IMR-90 (cell line): Measurements from ENCODE around the gene GLS. TPM values are rescaled to one million over a fixed set of nuclear protein-coding genes. Genes with fewer than 3 reads are reported as not detected.
A peak's percentile ranks its signal among the peaks of the same experiment; 100 is the strongest.

Experiments
- ATAC-seq: fragments of 200-7000 bp; cut with Tn5 transposase; 2 replicates; pipeline ENCODE4 v1.9.1; 2020; ENCODE audit warnings: low read depth, mild to moderate bottlenecking, moderate library complexity
- BruUV-seq: library from RNA; stranded (reverse); fragments of 400-500 nt; replicated peaks from 2 replicates; lab custom pipeline; 2021; lab: Mats Ljungman, UMichigan
- CTCF ChIA-PET: fragments of 300-600 bp; formaldehyde crosslinking; extraction: SDS; loops from one replicate; lab custom pipeline; 2021; ENCODE audit warnings: antibody characterized with exemption; lab: Yijun Ruan, JAX
- POLR2A ChIA-PET: fragments of 300-600 bp; sonication (Branson Sonifier 250); formaldehyde crosslinking; loops from one replicate; lab custom pipeline; 2022; ENCODE audit warnings: antibody characterized with exemption; ENCODE audit not compliant: unreplicated experiment; lab: Charles Lee
- DNase-seq: peaks from one replicate; pipeline ENCODE4 v3.0.0; 2013
- H2AFZ ChIP-seq: replicated peaks from 2 replicates; pipeline ENCODE3; 2013; ENCODE audit warnings: low read length, mild to moderate bottlenecking; ENCODE audit not compliant: poor library complexity
- H2AK5ac ChIP-seq: 2 replicates; pipeline ENCODE4 v1.6.1; 2013; ENCODE audit warnings: low read depth, low read length, inconsistent platforms
- H2AK9ac ChIP-seq: replicated peaks from 2 replicates; pipeline ENCODE3; 2013; ENCODE audit warnings: mild to moderate bottlenecking, low read depth, low read length, moderate library complexity; ENCODE audit not compliant: poor library complexity
- H2BK120ac ChIP-seq: 2 replicates; pipeline ENCODE4 v1.6.1; 2013; ENCODE audit warnings: low read depth, low read length, inconsistent platforms
- H2BK15ac ChIP-seq: 3 replicates; pipeline ENCODE4 v1.6.1; 2013; ENCODE audit warnings: low read depth, low read length, inconsistent platforms
- H2BK20ac ChIP-seq: 2 replicates; pipeline ENCODE4 v1.6.1; 2013; ENCODE audit warnings: low read depth, mild to moderate bottlenecking, inconsistent platforms, low read length, moderate library complexity
- H2BK5ac ChIP-seq: 2 replicates; pipeline ENCODE4 v1.6.1; 2013; ENCODE audit warnings: mild to moderate bottlenecking, low read depth, low read length, inconsistent platforms; ENCODE audit not compliant: poor library complexity, severe bottlenecking
- H3K14ac ChIP-seq: replicated peaks from 2 replicates; pipeline ENCODE4 v1.6.1; 2013; ENCODE audit warnings: low read depth, low read length, inconsistent platforms
- H3K18ac ChIP-seq: 2 replicates; pipeline ENCODE4 v1.6.1; 2013; ENCODE audit warnings: low read depth, low read length, control low read depth
- H3K23ac ChIP-seq: 2 replicates; pipeline ENCODE4 v1.6.1; 2013; ENCODE audit warnings: low read depth, low read length, inconsistent platforms
- H3K27ac ChIP-seq: 2 replicates; pipeline ENCODE4 v1.5.1; 2013; ENCODE audit warnings: mild to moderate bottlenecking, control low read depth, low read length; ENCODE audit not compliant: insufficient read depth
- H3K27me3 ChIP-seq: 2 replicates; pipeline ENCODE4 v1.6.1; 2013; ENCODE audit warnings: low read length; ENCODE audit not compliant: control insufficient read depth, insufficient read depth
- H3K36me3 ChIP-seq: 2 replicates; pipeline ENCODE4 v1.6.1; 2013; ENCODE audit warnings: low read length, mixed read lengths; ENCODE audit not compliant: control insufficient read depth, insufficient read depth
- H3K4ac ChIP-seq: 2 replicates; pipeline ENCODE4 v1.6.1; 2013; ENCODE audit warnings: low read depth, low read length, inconsistent platforms
- H3K4me1 ChIP-seq: 2 replicates; pipeline ENCODE4 v1.6.1; 2013; ENCODE audit warnings: low read length, mixed read lengths; ENCODE audit not compliant: control insufficient read depth, insufficient read depth
- H3K4me2 ChIP-seq: 2 replicates; pipeline ENCODE4 v1.6.1; 2013; ENCODE audit warnings: low read depth, mild to moderate bottlenecking, control low read depth, low read length, moderate library complexity
- H3K4me3 ChIP-seq: 2 replicates; pipeline ENCODE4 v1.5.1; 2013; ENCODE audit warnings: low read depth, mild to moderate bottlenecking, control low read depth, low read length, moderate library complexity; ENCODE audit not compliant: insufficient read depth
- H3K56ac ChIP-seq: 2 replicates; pipeline ENCODE4 v1.6.1; 2013; ENCODE audit warnings: low read length, inconsistent platforms; ENCODE audit not compliant: insufficient read depth; ENCODE audit errors: extremely low read depth
- H3K79me1 ChIP-seq, 2 experiments: 2 replicates each; pipeline ENCODE4 v1.6.1; 2013; ENCODE audit warnings: low read length in 2 of 2, inconsistent platforms in 1 of 2, low read depth in 1 of 2
- H3K9ac ChIP-seq: 2 replicates; pipeline ENCODE4 v1.6.1; 2013; ENCODE audit warnings: low read depth, low read length, control low read depth
- H3K9me1 ChIP-seq: 2 replicates; pipeline ENCODE4 v1.6.1; 2013; ENCODE audit warnings: low read length, inconsistent platforms; ENCODE audit not compliant: insufficient read depth
- H3K9me3 ChIP-seq: 2 replicates; pipeline ENCODE4 v1.6.1; 2013; ENCODE audit warnings: low read length; ENCODE audit not compliant: control insufficient read depth, insufficient read depth
- H4K20me1 ChIP-seq: 2 replicates; pipeline ENCODE4 v1.6.1; 2013; ENCODE audit warnings: low read length, inconsistent platforms; ENCODE audit not compliant: insufficient read depth
- H4K5ac ChIP-seq: 2 replicates; pipeline ENCODE4 v1.6.1; 2013; ENCODE audit warnings: mild to moderate bottlenecking, low read depth, low read length, control low read depth
- H4K8ac ChIP-seq, 2 experiments: 2 replicates each; pipeline ENCODE4 v1.6.1; 2013; ENCODE audit warnings: low read depth in 2 of 2, low read length in 2 of 2, control low read depth in 1 of 2, inconsistent platforms in 1 of 2
- H4K91ac ChIP-seq: 2 replicates; pipeline ENCODE4 v1.6.1; 2013; ENCODE audit warnings: low read depth, low read length, inconsistent platforms; ENCODE audit not compliant: insufficient read depth
- BHLHE40 ChIP-seq: fragments of 150-350 bp; IDR thresholded peaks from 2 replicates; pipeline ENCODE4 v1.6.1; 2016; ENCODE audit warnings: mild to moderate bottlenecking, low read depth, low read length
- CEBPB ChIP-seq: IDR thresholded peaks from 2 replicates; pipeline ENCODE4 v1.6.1; 2012; ENCODE audit warnings: low read depth, low read length, improper control_type of control experiment
- CHD1 ChIP-seq: IDR thresholded peaks from 2 replicates; pipeline ENCODE4 v1.6.1; 2012; ENCODE audit warnings: low read depth, low read length, improper control_type of control experiment
- CTCF ChIP-seq: conservative IDR thresholded peaks from 2 replicates; pipeline ENCODE4 v1.5.1; 2012; ENCODE audit warnings: mild to moderate bottlenecking, low read depth, low read length, improper control_type of control experiment
- ELK1 ChIP-seq: fragments of 150-350 bp; IDR thresholded peaks from 2 replicates; pipeline ENCODE4 v1.6.1; 2016; ENCODE audit warnings: low read depth, mild to moderate bottlenecking, low read length, moderate library complexity, borderline replicate concordance
- FOS ChIP-seq: fragments of 150-350 bp; IDR thresholded peaks from 2 replicates; pipeline ENCODE4 v1.6.1; 2016; ENCODE audit warnings: low read depth, low read length
- MAFK ChIP-seq: IDR thresholded peaks from 2 replicates; pipeline ENCODE4 v1.6.1; 2012; ENCODE audit warnings: low read depth, low read length, improper control_type of control experiment
- MAZ ChIP-seq: IDR thresholded peaks from 2 replicates; pipeline ENCODE4 v1.6.1; 2012; ENCODE audit warnings: low read depth, mild to moderate bottlenecking, low read length, improper control_type of control experiment, moderate library complexity, borderline replicate concordance
- MXI1 ChIP-seq: IDR thresholded peaks from 2 replicates; pipeline ENCODE4 v1.6.1; 2012; ENCODE audit warnings: low read depth, mild to moderate bottlenecking, low read length, moderate library complexity, borderline replicate concordance
- NFE2L2 ChIP-seq: fragments of 150-350 bp; IDR thresholded peaks from 2 replicates; pipeline ENCODE4 v1.6.1; 2016; ENCODE audit warnings: low read depth, mild to moderate bottlenecking, low read length
- POLR2A ChIP-seq: IDR thresholded peaks from 2 replicates; pipeline ENCODE4 v1.6.1; 2012; ENCODE audit warnings: mild to moderate bottlenecking, low read depth, low read length
- RAD21 ChIP-seq: IDR thresholded peaks from 2 replicates; pipeline ENCODE4 v1.6.1; 2012; ENCODE audit warnings: low read length, improper control_type of control experiment
- RCOR1 ChIP-seq: IDR thresholded peaks from 2 replicates; pipeline ENCODE4 v1.6.1; 2012; ENCODE audit warnings: mild to moderate bottlenecking, low read length, improper control_type of control experiment; ENCODE audit not compliant: insufficient replicate concordance
- RFX5 ChIP-seq: IDR thresholded peaks from 2 replicates; pipeline ENCODE4 v1.8.0; 2012; ENCODE audit warnings: low read depth, mild to moderate bottlenecking, low read length, moderate library complexity
- SMC3 ChIP-seq: fragments of 150-350 bp; IDR thresholded peaks from 2 replicates; pipeline ENCODE4 v1.6.1; 2016; ENCODE audit warnings: low read depth, mild to moderate bottlenecking, antibody characterized with exemption, low read length, moderate library complexity
- USF2 ChIP-seq: fragments of 150-350 bp; IDR thresholded peaks from 2 replicates; pipeline ENCODE4 v1.6.1; 2017; ENCODE audit warnings: mild to moderate bottlenecking, antibody characterized with exemption, low read length, low read depth
- WGBS, 2 experiments: methylation state at CpG; one replicate each; pipeline versions ENCODE4 v1.1.5 to v1.1.7; 2013; ENCODE audit warnings: missing lambda C conversion rate in 2 of 2; ENCODE audit not compliant: insufficient read length in 1 of 2; ENCODE audit errors: extremely low coverage in 2 of 2; 5-methylcytosine and 5-hydroxymethylcytosine counted together
- dilution Hi-C: fragments of 300-500 bp; cut with HindIII; formaldehyde crosslinking; loops from one replicate; pipeline ENCODE4 v1.14.3; 2018; ENCODE audit warnings: low sequenced_read_pairs; ENCODE audit not compliant: unreplicated experiment
- in situ Hi-C: fragments of 300-500 bp; cut with MboI; formaldehyde crosslinking; loops from 3 replicates; pipeline ENCODE4 v1.14.3; 2019; ENCODE audit warnings: low sequenced_read_pairs, inconsistent platforms, mixed read lengths
- intact Hi-C: fragments of 100-400 bp; cut with micrococcal nuclease; formaldehyde crosslinking; loops from 2 replicates; pipeline ENCODE4 v1.10.0; 2022
- polyA plus RNA-seq, 3 experiments: library from polyadenylated mRNA; depleted of rRNA; stranded (reverse); fragments of >200 nt; gene quantifications; 2 replicates each; pipeline ENCODE4 v1.2.3, GENCODE V29; 2012; ENCODE audit warnings: low replicate concordance in 1 of 3
- total RNA-seq: library from RNA; depleted of rRNA; stranded (reverse); fragments of >200 nt; gene quantifications from 2 replicates; pipeline ENCODE4 v1.2.3, GENCODE V29; 2012

The GLS gene
- total and polyA plus RNA-seq, 2 of the 4 experiments (the other 2 are of a cell fraction) = 87.5 to 130 TPM

- Histone ChIP-seq H3K4me1 (peaks cover 6% of the 10 kb centered on the region; the same call in 1 of the 2 replicates), H3K79me1 (peaks cover 6 to 44% of the 10 kb centered on the region in 2 experiments), H2AK5ac (no peak overlapping the region), H4K91ac (no peak overlapping the region), H3K14ac (no peak overlapping the region), H3K9me3 (no peaks in the 10 kb centered on the region), H4K20me1 (peaks cover 8% of the 10 kb centered on the region; the same call in 1 of the 2 replicates), H3K23ac (no peak overlapping the region), H3K4me3 (no peak overlapping the region), H2BK120ac (no peak overlapping the region), H2BK15ac (0 out of 3 replicates have a peak overlapping the region, but pooled peaks have one; percentile 59), H4K8ac (no peak overlapping the region), H3K27ac (no peak overlapping the region), H2BK20ac (no peak overlapping the region; the same call in 1 of the 2 replicates), H2BK5ac (peak overlapping the region; percentile 54), H2AK9ac (no peak overlapping the region), H3K36me3 (peaks cover 5% of the 10 kb centered on the region), H3K9ac (no peak overlapping the region), H2AFZ (no peak overlapping the region), H3K9me1 (no peaks in the 10 kb centered on the region; the same call in 1 of the 2 replicates), H3K27me3 (no peaks in the 10 kb centered on the region), H3K4me2 (no peak overlapping the region), H3K18ac (no peak overlapping the region), H4K5ac (no peak overlapping the region), H3K56ac (no peak overlapping the region; the same call in 1 of the 2 replicates), H3K4ac (no peak overlapping the region)
- CTCF ChIA-PET = no interaction called here
- in situ Hi-C loops (no loop called here), intact Hi-C loops (no loop called here), dilution Hi-C loops (no loop called here)
- no peak for ATAC-seq
- TF ChIP-seq SMC3 = no peak
- TF ChIP-seq NFE2L2 = no peak
- no peak for TF ChIP-seq USF2
- no peak for TF ChIP-seq RFX5
- no peak for TF ChIP-seq ELK1
- no peak for TF ChIP-seq BHLHE40
- no peak for TF ChIP-seq CTCF
- TF ChIP-seq MAZ = no peak
- TF ChIP-seq CEBPB = no peak
- no peak for TF ChIP-seq RAD21
- no peak for TF ChIP-seq MXI1
- TF ChIP-seq MAFK = no peak
- TF ChIP-seq FOS = no peak
- no peak for TF ChIP-seq CHD1
- TF ChIP-seq RCOR1 = no peak
- TF ChIP-seq POLR2A = no peak
- WGBS, 2 experiments = 89% methylated on average over 3 of the region's 5 CpGs; no CpG with 5 or more reads in 1 of the 2 experiments
- no TSS peak for BruUV-seq
- DNase-seq = peak; percentile 55
- POLR2A ChIA-PET = no interaction called here
Measured at GRCh38 chr2:190912726-190913125, 32.1 kb downstream of the GLS start.
